HG03342 (cell line): Measurements from ENCODE around the gene FAAP100.

Source experiments
- ATAC-seq: cut with Tn5 transposase; IDR thresholded peaks from one replicate; pipeline ENCODE4 v1.9.1; 2021; ENCODE audit warnings: mild to moderate bottlenecking, moderate library complexity; ENCODE audit not compliant: unreplicated experiment

FAAP100 gene

GRCh38 chr17:81491761-81492160 is 60.4 kb downstream of the FAAP100 start:
- no peak for ATAC-seq

DNA sequence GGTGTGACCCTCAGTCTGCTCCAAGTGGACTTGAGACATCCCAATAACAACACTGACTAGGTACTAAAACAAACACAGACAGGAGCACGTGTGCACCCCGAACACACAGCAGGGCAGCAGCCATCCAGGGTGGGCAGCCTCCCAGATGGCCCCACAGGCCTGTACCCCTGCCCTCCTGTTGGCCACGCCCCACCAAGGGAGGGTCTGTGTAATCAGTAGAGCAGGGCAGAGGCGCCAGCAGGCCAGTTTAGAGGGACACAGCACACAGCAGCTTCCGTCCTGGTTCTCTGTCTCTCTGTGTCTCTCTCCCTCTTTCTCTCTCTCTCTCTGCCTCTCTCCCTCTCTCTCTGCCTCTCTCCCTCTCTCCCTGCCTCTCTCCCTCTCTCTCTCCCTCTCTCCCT is 61.0 kb downstream of the FAAP100 start:
- no peak for ATAC-seq

GRCh38 chr17:81489998-81490992 is 61.9 kb downstream of the FAAP100 start:
- ATAC-seq: no peak
